HCT116 (cell line): ENCODE results near the gene TUBA4A.

Experiments
- CTCF ChIP-seq, 3 experiments: fragments of 200-600 bp in 1 of 3; sonication (generic) in 1 of 3; IDR thresholded peaks in 2 of 3; conservative IDR thresholded peaks in 1 of 3; 2 replicates each; pipeline ENCODE4 v1.5.1; 2012 to 2017; ENCODE audit warnings: low read depth in 2 of 3, low read length in 2 of 3, antibody characterized with exemption in 1 of 3, borderline replicate concordance in 1 of 3, control low read depth in 1 of 3, mild to moderate bottlenecking in 1 of 3, mixed read lengths in 1 of 3, mixed run types in 1 of 3, moderate library complexity in 1 of 3; ENCODE audit not compliant: insufficient read depth in 1 of 3
- ELF1 ChIP-seq: IDR thresholded peaks from 2 replicates; pipeline ENCODE4 v1.6.1; 2012; ENCODE audit warnings: low read depth, borderline replicate concordance
- POLR2A ChIP-seq: IDR thresholded peaks from 2 replicates; pipeline ENCODE4 v1.7.0; 2011; ENCODE audit warnings: borderline replicate concordance; ENCODE audit not compliant: insufficient read depth, insufficient read length; ENCODE audit errors: extremely low read depth
- YY1 ChIP-seq: IDR thresholded peaks from 2 replicates; pipeline ENCODE4 v1.6.1; 2011; ENCODE audit warnings: low read length, low read depth, moderate library complexity, mild to moderate bottlenecking; ENCODE audit not compliant: insufficient replicate concordance; ENCODE audit errors: extremely low read depth
- ZBTB33 ChIP-seq: IDR thresholded peaks from 2 replicates; pipeline ENCODE4 v1.6.1; 2011; ENCODE audit warnings: mild to moderate bottlenecking, low read length, moderate library complexity; ENCODE audit not compliant: insufficient replicate concordance; ENCODE audit errors: extremely low read depth
- ZFX ChIP-seq: fragments of 450-650 bp; IDR thresholded peaks from 2 replicates; pipeline ENCODE4 v1.6.1; 2017

GRCh38 chr2:219214786-219215185 lies 38.9 kb downstream of the TUBA4A start:
- TF ChIP-seq CTCF (IDR thresholded peaks at IDR 0.05 in 2 of 3, conservative IDR thresholded peaks at IDR 0.05 in 1 of 3; ENCODE audit: borderline replicate concordance in 1 of 3, insufficient read depth in 1 of 3, low read depth in 2 of 3, low read length in 2 of 3) (no peak), POLR2A (no peak), ELF1 (no peak), ZBTB33 (no peak), ZFX (no peak), YY1 (no peak)
